AG04450 (cell line): ENCODE data around the gene OLFM3. TPM values are rescaled to one million over a fixed set of nuclear protein-coding genes. Genes with fewer than 3 reads are reported as not detected.

Source experiments
- CTCF ChIA-PET: fragments of 300-600, 350-600 bp; formaldehyde crosslinking; extraction: SDS; loops from one replicate; lab custom pipeline; 2022; ENCODE audit warnings: antibody characterized with exemption, inconsistent platforms; lab: Charles Lee
- POLR2A ChIA-PET: fragments of 350-600 bp; formaldehyde crosslinking; extraction: SDS; loops from one replicate; lab custom pipeline; 2021; ENCODE audit warnings: antibody characterized with exemption, inconsistent platforms; lab: Yijun Ruan, JAX
- DNase-seq: peaks from one replicate; pipeline ENCODE4 v3.0.0-alpha.2; 2011; ENCODE audit warnings: low read depth, low spot score
- H3K27ac ChIP-seq: one replicate; pipeline ENCODE4 v1.5.1; 2012; ENCODE audit warnings: low read depth, low read length, control low read depth
- H3K27me3 ChIP-seq: one replicate; pipeline ENCODE4 v1.6.0; 2012; ENCODE audit warnings: low read length; ENCODE audit not compliant: control insufficient read depth, insufficient read depth
- H3K4me3 ChIP-seq: 2 replicates; pipeline ENCODE4 v1.5.1; 2011; ENCODE audit warnings: mild to moderate bottlenecking, low read depth, low read length, control low read depth
- H3K9me3 ChIP-seq: 2 replicates; pipeline ENCODE4 v1.5.1; 2012; ENCODE audit warnings: low read length; ENCODE audit not compliant: control insufficient read depth, insufficient read depth
- CTCF ChIP-seq: IDR thresholded peaks from 2 replicates; pipeline ENCODE4 v1.5.1; 2011; ENCODE audit warnings: low read depth, low read length, control low read depth, inconsistent platforms
- polyA plus RNA-seq: library from polyadenylated mRNA; depleted of rRNA; stranded (reverse); fragments of >200 nt; gene quantifications from 2 replicates; pipeline ENCODE4 v1.2.3, GENCODE V29; 2011

OLFM3 gene
- polyA plus RNA-seq, 1 experiment = not detected

DNA sequence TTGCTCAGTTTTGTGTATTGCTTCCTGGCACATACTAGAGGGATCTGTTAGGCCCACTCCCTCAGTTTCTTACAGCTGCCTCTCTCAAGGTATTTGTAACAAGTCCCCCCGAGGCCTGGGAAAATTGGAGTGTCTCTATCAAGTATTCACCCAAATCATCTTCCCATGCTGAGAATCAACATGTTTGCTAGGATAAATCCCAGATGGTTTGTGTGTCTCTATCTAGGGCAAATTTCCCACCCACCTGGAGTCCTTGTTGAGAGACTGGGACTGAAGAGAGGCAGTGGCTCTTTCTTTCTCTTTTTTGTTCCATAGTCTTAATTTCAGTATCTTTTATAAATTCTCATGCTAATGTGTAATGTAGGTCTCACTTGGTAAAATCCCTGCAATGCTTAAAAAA, 58.0 kb downstream of the OLFM3 start:
- POLR2A ChIA-PET = no interaction called here
- H3K4me3 ChIP-seq = no peak overlapping the region
- H3K27ac ChIP-seq = no peak overlapping the region
- CTCF ChIA-PET = interaction anchor here (1.2 kb wide), 1 partner anchor 14 kb away, joined by 4 read pairs; no protein-coding TSS in a partner anchor
- DNase-seq = no peak
- no peak for TF ChIP-seq CTCF
- H3K9me3 ChIP-seq = no peaks in the 10 kb centered on the region
- no peaks in the 10 kb centered on the region for H3K27me3 ChIP-seq

- no peaks in the 10 kb centered on the region for H3K27me3 ChIP-seq
- no peak for TF ChIP-seq CTCF
- no peak overlapping the region for H3K27ac ChIP-seq
- no peaks in the 10 kb centered on the region for H3K9me3 ChIP-seq
- ChIA-PET CTCF (no interaction called here), POLR2A (no interaction called here)
- H3K4me3 ChIP-seq = no peak overlapping the region
- no peak for DNase-seq
Observed at GRCh38 chr1:101929343-101929742, 67.4 kb downstream of the OLFM3 start.

DNA sequence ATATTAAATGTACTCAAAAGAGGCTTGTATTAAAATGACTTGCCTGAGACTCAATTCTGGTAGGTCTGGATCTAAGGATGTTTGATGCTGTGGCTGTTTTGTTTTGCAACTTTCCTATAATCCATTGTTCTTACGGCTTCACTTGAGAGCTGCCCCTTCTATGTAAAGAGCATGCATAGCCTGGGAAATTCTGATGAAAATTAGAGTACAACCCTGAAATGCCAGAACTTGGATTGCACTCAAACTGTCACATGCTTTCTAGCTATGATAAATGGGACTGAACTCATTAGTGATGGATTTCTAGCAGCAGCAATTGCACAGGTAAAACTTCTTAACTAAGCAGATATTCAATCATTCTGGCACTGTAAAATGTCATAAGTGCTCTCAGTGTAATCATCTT, 67.9 kb downstream of the OLFM3 start:
- ChIA-PET POLR2A (no interaction called here), CTCF (no interaction called here)
- TF ChIP-seq CTCF = no peak
- Histone ChIP-seq H3K27me3 (no peaks in the 10 kb centered on the region), H3K9me3 (no peaks in the 10 kb centered on the region), H3K27ac (no peak overlapping the region), H3K4me3 (no peak overlapping the region)
- DNase-seq = no peak

GRCh38 chr1:101924700-101925099, 72.0 kb downstream of the OLFM3 start:
- ChIA-PET POLR2A (no interaction called here), CTCF (no interaction called here)
- no peak for TF ChIP-seq CTCF
- Histone ChIP-seq H3K27me3 (no peaks in the 10 kb centered on the region), H3K27ac (no peak overlapping the region), H3K9me3 (no peaks in the 10 kb centered on the region), H3K4me3 (no peak overlapping the region)
- no peak for DNase-seq

DNA sequence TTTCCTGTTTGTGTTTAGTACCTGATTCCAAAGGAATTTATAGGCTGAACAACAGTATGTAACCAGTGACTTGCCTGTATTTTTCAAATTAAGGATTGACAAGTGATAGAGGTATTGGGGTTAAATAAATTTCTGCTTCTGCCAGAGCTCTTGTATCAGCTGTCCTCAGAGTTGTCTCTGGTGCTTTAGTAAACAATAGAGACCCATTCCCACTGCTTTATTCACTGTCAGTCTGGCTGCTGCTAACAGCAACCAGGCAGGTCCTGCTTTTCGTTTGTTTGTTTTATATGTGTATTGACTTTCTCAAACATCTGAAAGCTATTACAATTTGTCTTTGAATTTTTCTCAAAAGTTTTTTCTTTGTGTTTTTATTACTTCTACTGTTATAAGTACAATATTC, 76.1 kb downstream of the OLFM3 start:
- Histone ChIP-seq H3K4me3 (no peak overlapping the region), H3K9me3 (no peaks in the 10 kb centered on the region), H3K27me3 (no peaks in the 10 kb centered on the region), H3K27ac (no peak overlapping the region)
- no peak for TF ChIP-seq CTCF
- ChIA-PET CTCF (no interaction called here), POLR2A (no interaction called here)
- DNase-seq = no peak
